Measurements from ENCODE around the gene SDC3. TPM values are rescaled to one million over a fixed set of nuclear protein-coding genes. Genes with fewer than 3 reads are reported as not detected.

The SDC3 gene
- total RNA-seq, 1 experiment from 2014 or later: 32.3 TPM

- no peak for TF ChIP-seq RELA (CRISPR knock-in tag; IDR thresholded peaks at IDR 0.05; ENCODE audit: borderline replicate concordance)
- no peak for TF ChIP-seq CREM (CRISPR knock-in tag; IDR thresholded peaks at IDR 0.05)
- no peak for TF ChIP-seq JAZF1 (CRISPR knock-in tag; IDR thresholded peaks at IDR 0.05)
- no peak for TF ChIP-seq STAT6 (CRISPR knock-in tag; conservative IDR thresholded peaks at IDR 0.05; ENCODE audit: low read depth)
Observed at GRCh38 chr1:30888975-30889374, 19.6 kb downstream of the SDC3 start (continued).

- Mint-ChIP-seq H3K27me3 (ENCODE audit: low read depth) (no peaks in the 10 kb centered on the region), H3K4me3 (no peak overlapping the region), H3K9me3 (no peaks in the 10 kb centered on the region), H3K4me1 (peaks cover 25% of the 10 kb centered on the region), H3K36me3 (no peaks in the 10 kb centered on the region), H3K27ac (no peak overlapping the region)
- POLR2A ChIA-PET: interaction anchor here (0.8 kb wide), 1 partner anchor 15 kb away, joined by 3 read pairs; no protein-coding TSS in a partner anchor
- no peak for DNase-seq (ENCODE audit: low spot score)
- ATAC-seq: no peak; the same call in 1 of the 2 replicates
- CTCF ChIA-PET: interaction anchor here (0.6 to 1.0 kb wide), 4 partner anchors 11 to 293 kb away, joined by 3 to 5 read pairs (median 4); no protein-coding TSS in a partner anchor
- TF ChIP-seq ZNF138 (CRISPR knock-in tag; conservative IDR thresholded peaks at IDR 0.05) (no peak), ETV6 (CRISPR knock-in tag; IDR thresholded peaks at IDR 0.05) (no peak), GABPB1 (CRISPR knock-in tag; IDR thresholded peaks at IDR 0.05) (no peak), PREB (CRISPR knock-in tag; IDR thresholded peaks at IDR 0.05; ENCODE audit: borderline replicate concordance) (no peak), GRHL2 (CRISPR knock-in tag; IDR thresholded peaks at IDR 0.05; ENCODE audit: insufficient replicate concordance, severe bottlenecking) (no peak), MYBL2 (CRISPR knock-in tag; IDR thresholded peaks at IDR 0.05) (no peak), RORB (CRISPR knock-in tag; IDR thresholded peaks at IDR 0.05) (no peak), ZNF263 (CRISPR knock-in tag; IDR thresholded peaks at IDR 0.05; ENCODE audit: low read depth) (no peak), ZNF416 (CRISPR knock-in tag; IDR thresholded peaks at IDR 0.05) (no peak), HMGA2 (CRISPR knock-in tag; IDR thresholded peaks at IDR 0.05) (no peak), ZNF232 (CRISPR knock-in tag; IDR thresholded peaks at IDR 0.05) (no peak)
Observed at GRCh38 chr1:30888391-30888790, 20.2 kb downstream of the SDC3 start.

DNA sequence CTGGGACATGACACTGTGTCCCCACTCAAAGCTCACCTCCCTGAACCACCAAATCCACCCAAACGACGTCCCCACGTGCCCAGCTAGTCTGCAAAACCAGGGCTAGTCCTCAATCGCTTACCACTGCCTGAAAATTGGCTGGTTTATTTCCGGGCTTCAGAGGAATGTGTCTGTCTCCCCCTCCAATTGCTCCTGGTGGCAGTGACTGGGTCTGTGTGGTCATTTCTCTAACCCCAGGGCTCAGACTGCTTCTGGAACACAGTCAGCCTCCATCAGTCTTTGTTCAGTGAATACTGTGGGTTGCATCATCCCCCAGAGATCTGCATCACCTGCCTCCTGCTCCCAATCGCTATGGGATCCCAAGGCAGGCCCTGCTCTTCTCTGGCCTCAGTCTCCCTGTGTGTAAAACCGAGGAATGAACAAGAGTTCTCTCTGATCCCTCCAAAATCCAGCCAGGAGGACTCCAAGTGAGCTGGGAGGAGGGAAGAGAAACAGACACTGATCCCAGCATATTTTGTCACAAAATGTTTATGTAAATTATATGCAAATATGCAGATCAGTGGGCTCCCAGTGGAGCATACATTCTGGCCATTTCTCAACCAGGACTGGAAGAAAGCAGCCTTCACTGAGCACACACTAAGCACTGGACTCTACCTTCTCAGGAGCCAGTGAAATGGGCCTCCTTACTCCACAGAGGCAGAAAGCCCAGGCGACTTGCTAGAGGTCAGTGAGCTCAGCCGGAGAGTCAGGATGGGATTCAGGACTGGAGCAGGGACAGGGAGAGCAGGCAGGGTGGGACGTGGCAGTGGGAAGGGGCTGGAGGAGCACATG, 20.9 kb downstream of the SDC3 start:
- H3K4me1 Mint-ChIP-seq: peaks cover 28% of the 10 kb centered on the region
- ChIA-PET CTCF (interaction anchor here (0.9 to 2.4 kb wide), 3 partner anchors 23 to 86 kb away, joined by 4 to 10 read pairs (median 5); no protein-coding TSS in a partner anchor), POLR2A (interaction anchor here (0.8 kb wide), 1 partner anchor 16 kb away, joined by 3 read pairs; no protein-coding TSS in a partner anchor)
- no peaks in the 10 kb centered on the region for H3K9me3 Mint-ChIP-seq
- ATAC-seq (peak; percentile 17), DNase-seq (ENCODE audit: low spot score) (no peak)
- H3K27me3 Mint-ChIP-seq (ENCODE audit: low read depth): no peaks in the 10 kb centered on the region
- TF ChIP-seq ZNF263 (CRISPR knock-in tag; IDR thresholded peaks at IDR 0.05; ENCODE audit: low read depth) (0 out of 2 replicates have a peak, but pooled peaks have one; percentile 41), MYBL2 (CRISPR knock-in tag; IDR thresholded peaks at IDR 0.05) (no peak), NR2C2 (CRISPR knock-in tag; IDR thresholded peaks at IDR 0.05) (no peak), CREB1 (CRISPR knock-in tag; IDR thresholded peaks at IDR 0.05) (no peak), GABPB1 (CRISPR knock-in tag; IDR thresholded peaks at IDR 0.05) (0 out of 2 replicates have a peak, but pooled peaks have one; percentile 45), PRDM15 (CRISPR knock-in tag; IDR thresholded peaks at IDR 0.05) (peak; percentile 62; the same call in 1 of the 2 replicates)
- no peak overlapping the region for H3K4me3 Mint-ChIP-seq
- H3K36me3 Mint-ChIP-seq: no peaks in the 10 kb centered on the region
- peak overlapping the region; percentile 83 for H3K27ac Mint-ChIP-seq

Data from WTC11 (cell line).